GM21717 (cell line): ENCODE data around the gene PSMD12.
"Not testable (repeated sequence)": the region's sequence is repeated elsewhere in the genome, so short reads cannot be mapped to it uniquely, and the experiment has no call there.

Source experiments
- ATAC-seq: cut with Tn5 transposase; IDR thresholded peaks from one replicate; pipeline ENCODE4 v1.9.1; 2021; ENCODE audit warnings: mild to moderate bottlenecking, moderate library complexity; ENCODE audit not compliant: unreplicated experiment

PSMD12 gene

GRCh38 chr17:67359960-67360791, 6.2 kb downstream of the PSMD12 start:
- no peak for ATAC-seq

GRCh38 chr17:67358612-67359011, 7.8 kb downstream of the PSMD12 start:
- no peak for ATAC-seq

GRCh38 chr17:67353929-67354574, 12.3 kb downstream of the PSMD12 start:
- no peak for ATAC-seq

- ATAC-seq, result no peak
Measured at GRCh38 chr17:67353161-67353560, 13.2 kb downstream of the PSMD12 start.

- ATAC-seq, result no peak
Measured at GRCh38 chr17:67349420-67349819, 17.0 kb downstream of the PSMD12 start.

- ATAC-seq, result no peak
Measured at GRCh38 chr17:67347826-67348225, 18.6 kb downstream of the PSMD12 start.

- no peak for ATAC-seq
Measured at GRCh38 chr17:67343237-67343636, 23.1 kb downstream of the PSMD12 start.

- not testable (repeated sequence) for ATAC-seq
Measured at GRCh38 chr17:67338353-67338752, 28.0 kb downstream of the PSMD12 start.

- ATAC-seq, result no peak
Measured at GRCh38 chr17:67336859-67337258, 29.5 kb downstream of the PSMD12 start.

- ATAC-seq, result no peak
Measured at GRCh38 chr17:67335245-67335835, 31.0 kb downstream of the PSMD12 start.

GRCh38 chr17:67332162-67332508, 34.2 kb downstream of the PSMD12 start:
- not testable (repeated sequence) for ATAC-seq

GRCh38 chr17:67331381-67332161, 34.8 kb downstream of the PSMD12 start:
- not testable (repeated sequence) for ATAC-seq

- ATAC-seq, result no peak
Measured at GRCh38 chr17:67328026-67328425, 38.4 kb downstream of the PSMD12 start.

- not testable (repeated sequence) for ATAC-seq
Measured at GRCh38 chr17:67326959-67327745, 39.2 kb downstream of the PSMD12 start.

- no peak for ATAC-seq
Measured at GRCh38 chr17:67326440-67326839, 39.9 kb downstream of the PSMD12 start.

- ATAC-seq, result no peak
Measured at GRCh38 chr17:67324330-67324729, 42.0 kb downstream of the PSMD12 start.

- no peak for ATAC-seq
Measured at GRCh38 chr17:67323445-67323844, 42.9 kb downstream of the PSMD12 start.

GRCh38 chr17:67322042-67322787, 44.2 kb downstream of the PSMD12 start:
- ATAC-seq, result no peak

- not testable (repeated sequence) for ATAC-seq
Measured at GRCh38 chr17:67321486-67321885, 44.9 kb downstream of the PSMD12 start.

- ATAC-seq, result no peak
Measured at GRCh38 chr17:67316781-67317180, 49.6 kb downstream of the PSMD12 start.
